ENCODE data around the gene ATP1A4. TPM values are rescaled to one million over a fixed set of nuclear protein-coding genes. Genes with fewer than 3 reads are reported as not detected.

ATP1A4 gene
- total and polyA plus RNA-seq, 7 experiments from 2014 or later: 0.71 TPM; not detected in 6

GRCh38 chr1:160127381-160127780 lies 24.0 kb upstream of the ATP1A4 start:
- ChIA-PET CTCF (no interaction called here), POLR2A (no interaction called here)
- ATAC-seq (no peak), DNase-seq (no peak)
- H3K9me3 ChIP-seq (ENCODE audit: control insufficient read depth in 2 of 3, low read length in 3 of 3): no peaks in the 10 kb centered on the region
- no peak overlapping the region for H3K27ac ChIP-seq (ENCODE audit: low read depth, low read length)
- peaks cover 0 to 2% (median 0%) of the 10 kb centered on the region in 11 donors for H3K9me3 Mint-ChIP-seq
- H3K4me1 Mint-ChIP-seq: no peaks in the 10 kb centered on the region
- H3K27me3 Mint-ChIP-seq: peaks cover 0 to 17% (median 4%) of the 10 kb centered on the region in 5 donors
- no peaks in the 10 kb centered on the region for H3K4me1 ChIP-seq (ENCODE audit: control insufficient read depth in 2 of 2, insufficient read depth in 2 of 2, low read length in 2 of 2)
- H3K27me3 ChIP-seq (ENCODE audit: control insufficient read depth in 2 of 2, insufficient read depth in 2 of 2, low read length in 2 of 2): no peaks in the 10 kb centered on the region
- intact Hi-C loops (cut with micrococcal nuclease): no loop called here
- H3K4me3 Mint-ChIP-seq: no peak overlapping the region
- no peak overlapping the region for H3K27ac Mint-ChIP-seq
- H3K36me3 Mint-ChIP-seq: no peaks in the 10 kb centered on the region
- no peaks in the 10 kb centered on the region for H3K36me3 ChIP-seq (ENCODE audit: control insufficient read depth in 2 of 3, insufficient read depth in 3 of 3, low read length in 3 of 3)
- H3K4me3 ChIP-seq (ENCODE audit: low read length): no peak overlapping the region

GRCh38 chr1:160127865-160128523 lies 23.4 kb upstream of the ATP1A4 start:
- Mint-ChIP-seq H3K36me3 (no peaks in the 10 kb centered on the region), H3K27ac (no peak overlapping the region), H3K9me3 (peaks cover 0 to 2% (median 0%) of the 10 kb centered on the region in 11 donors), H3K4me1 (no peaks in the 10 kb centered on the region), H3K4me3 (no peak overlapping the region), H3K27me3 (peaks cover 0 to 23% (median 4%) of the 10 kb centered on the region in 5 donors)
- Histone ChIP-seq H3K27me3 (ENCODE audit: control insufficient read depth in 2 of 2, insufficient read depth in 2 of 2, low read length in 2 of 2) (no peaks in the 10 kb centered on the region), H3K9me3 (ENCODE audit: control insufficient read depth in 2 of 3, low read length in 3 of 3) (no peaks in the 10 kb centered on the region), H3K27ac (ENCODE audit: low read depth, low read length) (no peak overlapping the region), H3K36me3 (ENCODE audit: control insufficient read depth in 2 of 3, insufficient read depth in 3 of 3, low read length in 3 of 3) (no peaks in the 10 kb centered on the region), H3K4me3 (ENCODE audit: low read length) (no peak overlapping the region), H3K4me1 (ENCODE audit: control insufficient read depth in 2 of 2, insufficient read depth in 2 of 2, low read length in 2 of 2) (no peaks in the 10 kb centered on the region)
- intact Hi-C loops (cut with micrococcal nuclease): no loop called here
- ChIA-PET POLR2A (no interaction called here), CTCF (no interaction called here)
- ATAC-seq (no peak), DNase-seq (no peak)

- Histone ChIP-seq H3K9me3 (ENCODE audit: control insufficient read depth in 2 of 3, low read length in 3 of 3) (no peaks in the 10 kb centered on the region), H3K4me3 (ENCODE audit: low read length) (no peak overlapping the region), H3K27ac (ENCODE audit: low read depth, low read length) (no peak overlapping the region), H3K36me3 (ENCODE audit: control insufficient read depth in 2 of 3, insufficient read depth in 3 of 3, low read length in 3 of 3) (no peaks in the 10 kb centered on the region), H3K27me3 (ENCODE audit: control insufficient read depth in 2 of 2, insufficient read depth in 2 of 2, low read length in 2 of 2) (no peaks in the 10 kb centered on the region), H3K4me1 (ENCODE audit: control insufficient read depth in 2 of 2, insufficient read depth in 2 of 2, low read length in 2 of 2) (no peaks in the 10 kb centered on the region)
- H3K4me1 Mint-ChIP-seq: no peaks in the 10 kb centered on the region
- H3K27ac Mint-ChIP-seq: no peak overlapping the region
- no peak for DNase-seq
- H3K27me3 Mint-ChIP-seq: peaks cover 0 to 23% (median 4%) of the 10 kb centered on the region in 5 donors
- ChIA-PET POLR2A (no interaction called here), CTCF (no interaction called here)
- no peak overlapping the region for H3K4me3 Mint-ChIP-seq
- intact Hi-C loops (cut with micrococcal nuclease): no loop called here
- H3K9me3 Mint-ChIP-seq: peaks cover 0 to 2% (median 0%) of the 10 kb centered on the region in 11 donors
- no peak for ATAC-seq
- no peaks in the 10 kb centered on the region for H3K36me3 Mint-ChIP-seq
Observed at GRCh38 chr1:160128636-160129035, 22.8 kb upstream of the ATP1A4 start.

- no peaks in the 10 kb centered on the region for H3K9me3 ChIP-seq (ENCODE audit: control insufficient read depth in 2 of 3, low read length in 3 of 3)
- H3K9me3 Mint-ChIP-seq: peaks cover 0 to 2% (median 0%) of the 10 kb centered on the region in 11 donors
- CTCF ChIA-PET: no interaction called here
- H3K36me3 ChIP-seq (ENCODE audit: control insufficient read depth in 2 of 3, insufficient read depth in 3 of 3, low read length in 3 of 3): no peaks in the 10 kb centered on the region
- no peak overlapping the region for H3K4me3 Mint-ChIP-seq
- H3K27ac Mint-ChIP-seq: no peak overlapping the region
- H3K27ac ChIP-seq (ENCODE audit: low read depth, low read length): no peak overlapping the region
- intact Hi-C loops (cut with micrococcal nuclease): no loop called here
- POLR2A ChIA-PET: no interaction called here
- no peaks in the 10 kb centered on the region for H3K4me1 ChIP-seq (ENCODE audit: control insufficient read depth in 2 of 2, insufficient read depth in 2 of 2, low read length in 2 of 2)
- H3K27me3 ChIP-seq (ENCODE audit: control insufficient read depth in 2 of 2, insufficient read depth in 2 of 2, low read length in 2 of 2): no peaks in the 10 kb centered on the region
- no peaks in the 10 kb centered on the region for H3K4me1 Mint-ChIP-seq
- H3K4me3 ChIP-seq (ENCODE audit: low read length): no peak overlapping the region
- no peaks in the 10 kb centered on the region for H3K36me3 Mint-ChIP-seq
- DNase-seq (no peak), ATAC-seq (no peak)
- H3K27me3 Mint-ChIP-seq: peaks cover 0 to 23% (median 4%) of the 10 kb centered on the region in 5 donors
Observed at GRCh38 chr1:160129046-160129445, 22.4 kb upstream of the ATP1A4 start.

GRCh38 chr1:160129558-160129957 lies 21.8 kb upstream of the ATP1A4 start:
- Histone ChIP-seq H3K36me3 (ENCODE audit: control insufficient read depth in 2 of 3, insufficient read depth in 3 of 3, low read length in 3 of 3) (no peaks in the 10 kb centered on the region), H3K4me3 (ENCODE audit: low read length) (no peak overlapping the region), H3K27me3 (ENCODE audit: control insufficient read depth in 2 of 2, insufficient read depth in 2 of 2, low read length in 2 of 2) (no peaks in the 10 kb centered on the region), H3K4me1 (ENCODE audit: control insufficient read depth in 2 of 2, insufficient read depth in 2 of 2, low read length in 2 of 2) (no peaks in the 10 kb centered on the region), H3K27ac (ENCODE audit: low read depth, low read length) (no peak overlapping the region), H3K9me3 (ENCODE audit: control insufficient read depth in 2 of 3, low read length in 3 of 3) (no peaks in the 10 kb centered on the region)
- DNase-seq: no peak
- H3K4me3 Mint-ChIP-seq: no peak overlapping the region
- ATAC-seq: no peak
- ChIA-PET POLR2A (no interaction called here), CTCF (no interaction called here)
- intact Hi-C loops (cut with micrococcal nuclease): no loop called here
- H3K27ac Mint-ChIP-seq: no peak overlapping the region
- peaks cover 0 to 2% (median 0%) of the 10 kb centered on the region in 11 donors for H3K9me3 Mint-ChIP-seq
- H3K27me3 Mint-ChIP-seq: peaks cover 0 to 23% (median 4%) of the 10 kb centered on the region in 5 donors
- no peaks in the 10 kb centered on the region for H3K4me1 Mint-ChIP-seq
- no peaks in the 10 kb centered on the region for H3K36me3 Mint-ChIP-seq

GRCh38 chr1:160129966-160130365 lies 21.4 kb upstream of the ATP1A4 start:
- ChIA-PET CTCF (no interaction called here), POLR2A (no interaction called here)
- H3K36me3 Mint-ChIP-seq: no peaks in the 10 kb centered on the region

GRCh38 chr1:160130486-160130885 lies 20.9 kb upstream of the ATP1A4 start:
- Histone ChIP-seq H3K4me1 (ENCODE audit: control insufficient read depth in 2 of 2, insufficient read depth in 2 of 2, low read length in 2 of 2) (no peaks in the 10 kb centered on the region), H3K9me3 (ENCODE audit: control insufficient read depth in 2 of 3, low read length in 3 of 3) (no peaks in the 10 kb centered on the region), H3K4me3 (ENCODE audit: low read length) (no peak overlapping the region), H3K27ac (ENCODE audit: low read depth, low read length) (no peak overlapping the region), H3K27me3 (ENCODE audit: control insufficient read depth in 2 of 2, insufficient read depth in 2 of 2, low read length in 2 of 2) (no peaks in the 10 kb centered on the region), H3K36me3 (ENCODE audit: control insufficient read depth in 2 of 3, insufficient read depth in 3 of 3, low read length in 3 of 3) (no peaks in the 10 kb centered on the region)
- intact Hi-C loops (cut with micrococcal nuclease): no loop called here
- H3K4me3 Mint-ChIP-seq: no peak overlapping the region
- ChIA-PET POLR2A (no interaction called here), CTCF (interaction anchor here (0.7 kb wide), 1 partner anchor 158 kb away, joined by 3 read pairs; no protein-coding TSS in a partner anchor)
- H3K27me3 Mint-ChIP-seq: peaks cover 0 to 23% (median 4%) of the 10 kb centered on the region in 5 donors
- ATAC-seq (no peak), DNase-seq (no peak)
- H3K27ac Mint-ChIP-seq: no peak overlapping the region
- H3K36me3 Mint-ChIP-seq: no peaks in the 10 kb centered on the region
- peaks cover 0 to 2% (median 0%) of the 10 kb centered on the region in 7 donors for H3K4me1 Mint-ChIP-seq
- peaks cover 0 to 2% (median 0%) of the 10 kb centered on the region in 11 donors for H3K9me3 Mint-ChIP-seq

More at GRCh38 chr1:160129966-160130365, 21.4 kb upstream of the ATP1A4 start:
- peaks cover 0 to 2% (median 0%) of the 10 kb centered on the region in 11 donors for H3K9me3 Mint-ChIP-seq
- DNase-seq (no peak), ATAC-seq (no peak)
- H3K4me1 Mint-ChIP-seq: no peaks in the 10 kb centered on the region
- Histone ChIP-seq H3K27me3 (ENCODE audit: control insufficient read depth in 2 of 2, insufficient read depth in 2 of 2, low read length in 2 of 2) (no peaks in the 10 kb centered on the region), H3K27ac (ENCODE audit: low read depth, low read length) (no peak overlapping the region), H3K36me3 (ENCODE audit: control insufficient read depth in 2 of 3, insufficient read depth in 3 of 3, low read length in 3 of 3) (no peaks in the 10 kb centered on the region), H3K4me3 (ENCODE audit: low read length) (no peak overlapping the region), H3K4me1 (ENCODE audit: control insufficient read depth in 2 of 2, insufficient read depth in 2 of 2, low read length in 2 of 2) (no peaks in the 10 kb centered on the region), H3K9me3 (ENCODE audit: control insufficient read depth in 2 of 3, low read length in 3 of 3) (no peaks in the 10 kb centered on the region)
- H3K4me3 Mint-ChIP-seq: no peak overlapping the region
- intact Hi-C loops (cut with micrococcal nuclease): no loop called here
- peaks cover 0 to 23% (median 4%) of the 10 kb centered on the region in 5 donors for H3K27me3 Mint-ChIP-seq
- H3K27ac Mint-ChIP-seq: no peak overlapping the region

All from naive thymus-derived CD4-positive, alpha-beta T cell (primary cell).